Astrocyte of the spinal cord (primary cell): Measurements from ENCODE around the gene AKT1.

Source experiments
- DNase-seq: peaks from one replicate; pipeline ENCODE4 v3.0.0; 2011; ENCODE audit warnings: low read depth, low spot score
- H3K4me3 ChIP-seq: 2 replicates; pipeline ENCODE4 v1.5.1; 2011; ENCODE audit warnings: low read depth, mild to moderate bottlenecking, low read length, moderate library complexity
- in situ Hi-C: cut with HindIII; loops from 2 replicates; pipeline ENCODE4 v1.10.0; 2017; ENCODE audit warnings: low sequenced_read_pairs
- TF ChIP-seq, protein P1 (sequence below): IDR thresholded peaks from 2 replicates; pipeline ENCODE4 v1.5.1; 2012; ENCODE audit warnings: low read depth, mild to moderate bottlenecking, low read length, inconsistent platforms

AKT1 gene

GRCh38 chr14:104784218-104784568 lies 11.4 kb downstream of the AKT1 start:
- TF ChIP-seq, protein P1, sequence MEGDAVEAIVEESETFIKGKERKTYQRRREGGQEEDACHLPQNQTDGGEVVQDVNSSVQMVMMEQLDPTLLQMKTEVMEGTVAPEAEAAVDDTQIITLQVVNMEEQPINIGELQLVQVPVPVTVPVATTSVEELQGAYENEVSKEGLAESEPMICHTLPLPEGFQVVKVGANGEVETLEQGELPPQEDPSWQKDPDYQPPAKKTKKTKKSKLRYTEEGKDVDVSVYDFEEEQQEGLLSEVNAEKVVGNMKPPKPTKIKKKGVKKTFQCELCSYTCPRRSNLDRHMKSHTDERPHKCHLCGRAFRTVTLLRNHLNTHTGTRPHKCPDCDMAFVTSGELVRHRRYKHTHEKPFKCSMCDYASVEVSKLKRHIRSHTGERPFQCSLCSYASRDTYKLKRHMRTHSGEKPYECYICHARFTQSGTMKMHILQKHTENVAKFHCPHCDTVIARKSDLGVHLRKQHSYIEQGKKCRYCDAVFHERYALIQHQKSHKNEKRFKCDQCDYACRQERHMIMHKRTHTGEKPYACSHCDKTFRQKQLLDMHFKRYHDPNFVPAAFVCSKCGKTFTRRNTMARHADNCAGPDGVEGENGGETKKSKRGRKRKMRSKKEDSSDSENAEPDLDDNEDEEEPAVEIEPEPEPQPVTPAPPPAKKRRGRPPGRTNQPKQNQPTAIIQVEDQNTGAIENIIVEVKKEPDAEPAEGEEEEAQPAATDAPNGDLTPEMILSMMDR: no peak
- DNase-seq: no peak
- H3K4me3 ChIP-seq: no peak overlapping the region
- in situ Hi-C loops: no loop called here

GRCh38 chr14:104783484-104784217 lies 11.9 kb downstream of the AKT1 start:
- H3K4me3 ChIP-seq: no peak overlapping the region
- TF ChIP-seq, protein P1: no peak
- in situ Hi-C loops: no loop called here
- no peak for DNase-seq

GRCh38 chr14:104782808-104783139 lies 12.8 kb downstream of the AKT1 start:
- no peak for DNase-seq
- TF ChIP-seq, protein P1: no peak
- no peak overlapping the region for H3K4me3 ChIP-seq
- in situ Hi-C loops: no loop called here

DNA sequence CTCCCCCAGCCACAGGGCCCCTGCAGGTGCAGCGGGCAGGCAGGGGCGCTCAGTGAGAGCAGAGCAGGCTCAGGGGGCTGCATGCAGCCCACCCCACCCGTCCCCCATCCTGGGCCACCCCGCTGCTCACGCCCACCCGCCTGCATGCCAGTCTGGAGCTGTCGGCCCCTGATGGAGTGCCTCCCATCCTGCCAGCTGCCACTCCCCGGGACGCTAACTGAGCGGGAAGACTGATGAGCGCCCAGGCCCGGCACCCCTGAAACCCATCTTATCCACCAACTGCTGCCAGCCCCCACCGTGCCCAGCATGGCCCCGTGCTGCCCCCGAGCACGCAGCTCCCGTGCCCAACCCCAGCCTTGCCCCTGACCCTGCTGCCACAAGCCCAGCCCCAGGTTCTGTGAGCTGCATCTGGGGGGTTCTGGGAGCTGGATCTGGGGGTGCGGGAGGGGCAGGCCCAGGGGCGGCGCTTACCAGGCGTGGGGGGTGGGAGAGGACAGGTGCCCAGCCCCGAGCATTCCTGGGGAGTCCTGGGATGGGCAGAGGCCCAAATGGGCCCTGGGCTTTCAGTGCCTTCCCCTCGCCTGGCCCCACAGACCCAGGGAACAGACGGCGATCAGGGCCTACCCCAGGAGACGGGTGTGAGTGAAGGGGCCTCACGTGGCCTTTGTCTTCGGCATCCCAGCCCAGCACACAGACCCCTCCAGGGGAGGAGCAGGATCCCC lies 13.3 kb downstream of the AKT1 start:
- no peak for DNase-seq
- H3K4me3 ChIP-seq: no peak overlapping the region
- TF ChIP-seq, protein P1: no peak
- in situ Hi-C loops: no loop called here

DNA sequence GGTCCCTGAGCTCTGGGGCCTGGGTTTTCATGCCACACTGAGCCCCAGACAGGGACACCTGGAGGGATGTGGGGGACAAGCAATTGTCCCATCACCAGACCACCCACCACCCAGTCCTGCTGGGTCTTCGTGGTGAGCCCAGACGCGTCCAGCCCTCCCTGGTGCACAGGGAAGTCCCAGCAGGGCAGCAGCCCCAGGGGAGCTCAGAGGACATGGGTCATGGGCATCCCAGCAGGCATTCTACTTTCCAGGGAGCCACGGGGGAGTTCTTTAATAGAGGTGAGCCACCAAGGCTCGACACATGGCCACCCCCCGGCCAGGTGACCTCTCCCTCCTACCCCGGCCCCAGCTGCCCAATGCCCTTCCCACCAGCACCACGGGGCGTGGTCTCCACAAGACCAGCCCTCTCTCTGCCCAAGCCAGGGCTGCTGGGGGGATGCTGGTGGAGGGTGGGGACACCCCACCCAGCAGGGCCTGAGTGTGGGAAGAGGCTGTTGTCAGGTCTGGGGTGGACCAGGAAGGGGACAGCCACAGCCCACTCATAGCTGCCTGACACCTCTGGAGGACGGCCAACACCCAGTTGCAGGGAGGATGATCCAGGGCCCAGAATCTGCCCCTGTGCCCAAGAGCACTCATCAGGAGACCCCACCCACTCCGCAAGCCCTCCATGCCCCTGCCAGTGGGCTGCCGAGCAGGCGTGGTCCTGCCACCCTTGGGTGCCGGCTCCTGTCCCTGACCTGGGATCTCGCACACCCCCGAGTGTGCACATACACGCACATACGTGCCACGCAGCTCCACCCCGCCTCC lies 14.1 kb downstream of the AKT1 start:
- TF ChIP-seq, protein P1: no peak
- no peak for DNase-seq
- in situ Hi-C loops: no loop called here
- no peak overlapping the region for H3K4me3 ChIP-seq

GRCh38 chr14:104780513-104781030 lies 15.0 kb downstream of the AKT1 start:
- no peak overlapping the region for H3K4me3 ChIP-seq
- in situ Hi-C loops: no loop called here
- TF ChIP-seq, protein P1: no peak
- no peak for DNase-seq
